T-cell (primary cell): ENCODE measurements around the gene AGER. TPM values are rescaled to one million over a fixed set of nuclear protein-coding genes. Genes with fewer than 3 reads are reported as not detected.

Source experiments
- ATAC-seq, 4 experiments: fragments of 200-7000 bp in 3 of 4; fragments of 150-1000 bp in 1 of 4; cut with Tn5 transposase; replicated peaks in 1 of 4; 1 replicate in 3 of 4; 2 replicates in 1 of 4; pipeline ENCODE4 v1.10.0; 2021; ENCODE audit warnings: moderate library complexity in 3 of 4, mild to moderate bottlenecking in 2 of 4, moderate number of reproducible peaks in 1 of 4
- CTCF ChIA-PET, 2 donors: fragments of 300-600 bp; sonication (Branson Sonifier 250); formaldehyde crosslinking; loops; one replicate each; lab custom pipeline; 2022; ENCODE audit warnings: antibody characterized with exemption in 2 of 2; lab: Charles Lee
- POLR2A ChIA-PET, 2 donors: fragments of 300-600 bp; sonication (Branson Sonifier 250); formaldehyde crosslinking; loops; one replicate each; lab custom pipeline; 2022; ENCODE audit warnings: antibody characterized with exemption in 2 of 2; lab: Charles Lee
- DNase-seq, 35 experiments: peaks; one replicate each; pipeline versions ENCODE4 v3.0.0 to v3.0.0-alpha.2; 2013 to 2023
- H3K27ac ChIP-seq: one replicate; pipeline ENCODE4 v1.5.1; 2013; ENCODE audit warnings: low read length
- H3K27me3 ChIP-seq, 2 experiments: replicated peaks in 1 of 2; 1 replicate in 1 of 2; 2 replicates in 1 of 2; pipeline versions ENCODE4 v1.6.1 to v1.7.0; 2013; ENCODE audit warnings: low read length in 1 of 2, mixed read lengths in 1 of 2; ENCODE audit not compliant: control insufficient read depth in 2 of 2, insufficient read depth in 2 of 2; ENCODE audit errors: extremely low read depth in 1 of 2
- H3K36me3 ChIP-seq, 2 donors: 1 replicate in 1 of 2; 2 replicates in 1 of 2; pipeline versions ENCODE4 v1.6.1 to v1.7.0; 2013; ENCODE audit warnings: low read length in 1 of 2; ENCODE audit not compliant: control insufficient read depth in 2 of 2, insufficient read depth in 1 of 2; ENCODE audit errors: extremely low read depth in 1 of 2
- H3K4me1 ChIP-seq, 2 experiments: 1 replicate in 1 of 2; 2 replicates in 1 of 2; pipeline versions ENCODE4 v1.6.1 to v1.7.0; 2013; ENCODE audit warnings: low read length in 2 of 2, mixed read lengths in 1 of 2; ENCODE audit not compliant: insufficient read depth in 2 of 2, control insufficient read depth in 1 of 2; ENCODE audit errors: extremely low read depth in 1 of 2
- H3K4me3 ChIP-seq, 2 donors: 1 replicate in 1 of 2; 2 replicates in 1 of 2; pipeline versions ENCODE4 v1.5.1 to v1.7.0; 2013; ENCODE audit warnings: mild to moderate bottlenecking in 2 of 2, low read length in 1 of 2, moderate library complexity in 1 of 2; ENCODE audit not compliant: control insufficient read depth in 1 of 2; ENCODE audit errors: extremely low read depth in 1 of 2
- H3K9me3 ChIP-seq: 2 replicates; pipeline ENCODE4 v1.7.0; 2013
- H3K27ac Mint-ChIP-seq, 2 donors: one replicate each; pipeline ENCODE4 v1.8.0; 2020 to 2021; ENCODE audit warnings: mild to moderate bottlenecking in 2 of 2, mixed read lengths in 2 of 2
- H3K27me3 Mint-ChIP-seq, 2 donors: one replicate each; pipeline ENCODE4 v1.8.0; 2021 to 2022; ENCODE audit warnings: mixed read lengths in 2 of 2
- H3K36me3 Mint-ChIP-seq: one replicate; pipeline ENCODE4 v1.8.0; 2021; ENCODE audit warnings: mixed read lengths
- H3K4me1 Mint-ChIP-seq, 3 donors: one replicate each; pipeline ENCODE4 v1.8.0; 2020 to 2022; ENCODE audit warnings: mixed read lengths in 3 of 3, mild to moderate bottlenecking in 1 of 3
- H3K4me3 Mint-ChIP-seq, 3 donors: one replicate each; pipeline ENCODE4 v1.8.0; 2020 to 2022; ENCODE audit warnings: mild to moderate bottlenecking in 3 of 3, mixed read lengths in 3 of 3, moderate library complexity in 3 of 3
- H3K9me3 Mint-ChIP-seq, 3 donors: one replicate each; pipeline ENCODE4 v1.8.0; 2020 to 2022; ENCODE audit warnings: mixed read lengths in 3 of 3
- WGBS: methylation state at CpG from one replicate; pipeline ENCODE4 v1.1.5; 2013; ENCODE audit warnings: missing lambda C conversion rate; ENCODE audit not compliant: insufficient coverage; 5-methylcytosine and 5-hydroxymethylcytosine counted together
- total RNA-seq, 35 experiments: library from RNA in 6 of 35; stranded (reverse) in 6 of 35; fragments of 120-200 nt in 1 of 35; gene quantifications; one replicate each; pipeline versions ENCODE4 v1.2.1 to v1.2.4 and lab custom pipeline; 2013 to 2026

Gene AGER
- total RNA-seq, 5 donors from 2014 or later (not counting 1 experiment from before 2014, with no cell fraction given): 42.6 to 81.4 (median 67.7) TPM

- Mint-ChIP-seq H3K27me3 (no peaks in the 10 kb centered on the region), H3K9me3 (no peaks in the 10 kb centered on the region), H3K4me1 (peaks cover 44 to 56% (median 54%) of the 10 kb centered on the region in 3 donors), H3K27ac (peak within 1 kb of the TSS; percentile 99), H3K36me3 (peaks cover 25% of the 10 kb centered on the region), H3K4me3 (peak within 1 kb of the TSS; percentile 96 to 97 (median 97))
- H3K27ac ChIP-seq: peak within 1 kb of the TSS; percentile 93
- no CpG with 5 or more reads among the region's 5 CpGs for WGBS
- no peaks in the 10 kb centered on the region for H3K27me3 ChIP-seq
- no peaks in the 10 kb centered on the region for H3K9me3 ChIP-seq
- peak in 2 of 4 experiments; percentile 18 to 19 for ATAC-seq
- H3K36me3 ChIP-seq: peaks cover 0 to 18% of the 10 kb centered on the region in 2 donors
- peak; percentile 30 to 77 (median 54) for DNase-seq
- H3K4me1 ChIP-seq: peaks cover 34 to 72% of the 10 kb centered on the region in 2 experiments
- CTCF ChIA-PET: interaction anchor here in 1 of 2 donors (0.8 to 1.3 kb wide), 2 partner anchors 15 to 779 kb away, joined by 3 to 4 read pairs; no protein-coding TSS in a partner anchor
- POLR2A ChIA-PET: interaction anchor here (0.6 to 1.4 kb wide), 3 partner anchors 10 to 15 kb away, joined by 3 to 5 read pairs (median 3); no protein-coding TSS in a partner anchor
- H3K4me3 ChIP-seq: peak within 1 kb of the TSS; percentile 95 to 97
These were observed 8.6 kb upstream of the AGER start, which contains the start of gene GPSM3 for GRCh38 chr6:32192608-32193039. TSS of gene GPSM3 (minus strand) at chr6:32192643. CDS start at chr6:32192513, 130 bp downstream.

GRCh38 chr6:32191696-32192607, 7.9 kb upstream of the AGER start:
- H3K27me3 Mint-ChIP-seq: no peaks in the 10 kb centered on the region

GRCh38 chr6:32190911-32191677, 7.0 kb upstream of the AGER start:
- peak overlapping the region; percentile 96 to 97 (median 97) for H3K4me3 Mint-ChIP-seq
- H3K27ac Mint-ChIP-seq: peak overlapping the region; percentile 99
- Histone ChIP-seq H3K27ac (peak overlapping the region; percentile 93), H3K36me3 (peaks cover 0 to 33% of the 10 kb centered on the region in 2 donors), H3K9me3 (no peaks in the 10 kb centered on the region), H3K4me3 (peak overlapping the region; percentile 95 to 97), H3K4me1 (peaks cover 33 to 74% of the 10 kb centered on the region in 2 experiments), H3K27me3 (no peaks in the 10 kb centered on the region)
- peaks cover 54 to 66% (median 64%) of the 10 kb centered on the region in 3 donors for H3K4me1 Mint-ChIP-seq
- H3K36me3 Mint-ChIP-seq: peaks cover 39% of the 10 kb centered on the region
- ChIA-PET POLR2A (interaction anchor here in 1 of 2 donors (0.6 kb wide), 1 partner anchor 687 kb away, joined by 5 read pairs; no protein-coding TSS in a partner anchor), CTCF (no interaction called here)
- peak in 1 of 35 experiments; percentile 26 for DNase-seq
- no peak for ATAC-seq
- 22% methylated on average over 5 of the region's 8 CpGs for WGBS
- no peaks in the 10 kb centered on the region for H3K27me3 Mint-ChIP-seq
- no peaks in the 10 kb centered on the region for H3K9me3 Mint-ChIP-seq

More at GRCh38 chr6:32191696-32192607, 7.9 kb upstream of the AGER start:
- no peaks in the 10 kb centered on the region for H3K9me3 Mint-ChIP-seq
- H3K36me3 Mint-ChIP-seq: peaks cover 30% of the 10 kb centered on the region
- Histone ChIP-seq H3K27ac (peak overlapping the region; percentile 93), H3K4me1 (peaks cover 38 to 74% of the 10 kb centered on the region in 2 experiments), H3K36me3 (peaks cover 0 to 24% of the 10 kb centered on the region in 2 donors), H3K27me3 (no peaks in the 10 kb centered on the region), H3K4me3 (peak overlapping the region; percentile 95 to 97), H3K9me3 (no peaks in the 10 kb centered on the region)
- ATAC-seq (no peak), DNase-seq (peak in 2 of 35 experiments; percentile 11 to 56)
- peaks cover 49 to 61% (median 59%) of the 10 kb centered on the region in 3 donors for H3K4me1 Mint-ChIP-seq
- ChIA-PET POLR2A (interaction anchor here in 1 of 2 donors (0.5 to 1.4 kb wide), 2 partner anchors 14 to 791 kb away, joined by 3 to 7 read pairs; no protein-coding TSS in a partner anchor), CTCF (interaction anchor here in 1 of 2 donors (0.8 to 1.3 kb wide), 2 partner anchors 15 to 780 kb away, joined by 3 to 4 read pairs; no protein-coding TSS in a partner anchor)
- peak overlapping the region; percentile 99 for H3K27ac Mint-ChIP-seq
- WGBS: 8% methylated on average over 10 of the region's 15 CpGs
- peak overlapping the region; percentile 96 to 97 (median 97) for H3K4me3 Mint-ChIP-seq

GRCh38 chr6:32190054-32190851, 6.2 kb upstream of the AGER start, which contains the start of gene PBX2:
TSS of gene PBX2 (minus strand) at chr6:32190202. CDS start at chr6:32189915, 287 bp downstream.
- Histone ChIP-seq H3K36me3 (peaks cover 0 to 36% of the 10 kb centered on the region in 2 donors), H3K4me3 (peak within 1 kb of the TSS; percentile 95 to 97), H3K27me3 (no peaks in the 10 kb centered on the region), H3K4me1 (peaks cover 33 to 76% of the 10 kb centered on the region in 2 experiments), H3K9me3 (no peaks in the 10 kb centered on the region), H3K27ac (peak within 1 kb of the TSS; percentile 93)
- DNase-seq (peak; percentile 61 to 86 (median 73)), ATAC-seq (peak; percentile 59 to 69 (median 64))
- H3K9me3 Mint-ChIP-seq: no peaks in the 10 kb centered on the region
- 0% methylated on average over 5 of the region's 23 CpGs for WGBS
- H3K27ac Mint-ChIP-seq: peak within 1 kb of the TSS; percentile 99
- peak within 1 kb of the TSS; percentile 96 to 97 (median 97) for H3K4me3 Mint-ChIP-seq
- no peaks in the 10 kb centered on the region for H3K27me3 Mint-ChIP-seq
- ChIA-PET POLR2A (interaction anchor here (0.5 to 0.9 kb wide), 3 partner anchors 59 to 1119 kb away, joined by 3 to 5 read pairs (median 3); no protein-coding TSS in a partner anchor), CTCF (no interaction called here)
- H3K4me1 Mint-ChIP-seq: peaks cover 58 to 70% (median 70%) of the 10 kb centered on the region in 3 donors
- peaks cover 46% of the 10 kb centered on the region for H3K36me3 Mint-ChIP-seq

- H3K9me3 Mint-ChIP-seq: no peaks in the 10 kb centered on the region
- Histone ChIP-seq H3K4me3 (peak overlapping the region; percentile 93 to 95), H3K9me3 (no peaks in the 10 kb centered on the region), H3K27ac (peak overlapping the region; percentile 93), H3K27me3 (no peaks in the 10 kb centered on the region), H3K36me3 (peaks cover 0 to 36% of the 10 kb centered on the region in 2 donors), H3K4me1 (peaks cover 28 to 73% of the 10 kb centered on the region in 2 experiments)
- no peaks in the 10 kb centered on the region for H3K27me3 Mint-ChIP-seq
- peak overlapping the region; percentile 95 to 98 for H3K27ac Mint-ChIP-seq
- H3K36me3 Mint-ChIP-seq: peaks cover 46% of the 10 kb centered on the region
- no peak for ATAC-seq
- DNase-seq: no peak
- WGBS: 0% methylated on average over 1 of the region's 23 CpGs
- POLR2A ChIA-PET: interaction anchor here (0.5 to 0.9 kb wide), 2 partner anchors 59 to 1119 kb away, joined by 3 read pairs; no protein-coding TSS in a partner anchor
- peak overlapping the region; percentile 91 to 97 (median 95) for H3K4me3 Mint-ChIP-seq
- H3K4me1 Mint-ChIP-seq: peaks cover 53 to 66% (median 64%) of the 10 kb centered on the region in 3 donors
- CTCF ChIA-PET: no interaction called here
These were observed 5.6 kb upstream of the AGER start for GRCh38 chr6:32189742-32190053.
